Sigmoid colon (tissue), 7 donors: ENCODE data around the gene NNT. TPM values are rescaled to one million over a fixed set of nuclear protein-coding genes. Genes with fewer than 3 reads are reported as not detected.

Experiments
- DNase-seq: peaks from one replicate; pipeline ENCODE4 v3.0.0-alpha.2; 2019
- H3K27ac ChIP-seq, 4 donors: fragments of 200-600 bp; sonication (generic); one replicate each; pipeline ENCODE4 v1.5.1; 2016 to 2019; ENCODE audit warnings: mild to moderate bottlenecking in 1 of 4
- H3K27me3 ChIP-seq, 3 donors: fragments of 200-600 bp; sonication (generic); one replicate each; pipeline ENCODE4 v1.5.1; 2019; ENCODE audit warnings: mild to moderate bottlenecking in 1 of 3
- H3K36me3 ChIP-seq, 4 donors: fragments of 200-600 bp; sonication (generic); one replicate each; pipeline ENCODE4 v1.5.1; 2016 to 2019
- H3K4me1 ChIP-seq, 4 donors: fragments of 200-600 bp; sonication (generic); one replicate each; pipeline ENCODE4 v1.5.1; 2017 to 2019
- H3K4me3 ChIP-seq, 4 donors: fragments of 200-600 bp; sonication (generic); one replicate each; pipeline ENCODE4 v1.5.1; 2017 to 2019; ENCODE audit warnings: mild to moderate bottlenecking in 2 of 4, moderate library complexity in 1 of 4
- H3K9me3 ChIP-seq, 4 donors: fragments of 200-600 bp in 3 of 4; sonication (generic) in 3 of 4; one replicate each; pipeline versions ENCODE4 v1.5.1 to v1.6.1; 2013 to 2019
- EP300 ChIP-seq, 4 donors: sonication (generic); formaldehyde crosslinking; IDR thresholded peaks; one replicate each; pipeline ENCODE4 v1.6.1; 2017; ENCODE audit warnings: antibody characterized with exemption in 4 of 4
- POLR2A ChIP-seq, 2 donors: fragments of 450-650 bp; IDR thresholded peaks; one replicate each; pipeline ENCODE4 v1.6.1; 2016; ENCODE audit warnings: antibody characterized with exemption in 2 of 2, mild to moderate bottlenecking in 2 of 2, moderate library complexity in 2 of 2
- POLR2AphosphoS5 ChIP-seq, 4 donors: sonication (generic); formaldehyde crosslinking; IDR thresholded peaks; one replicate each; pipeline ENCODE4 v1.6.1; 2017; ENCODE audit warnings: antibody characterized with exemption in 4 of 4
- WGBS, 2 donors: extraction: QIAGEN DNeasy Blood & Tissue Kit; methylation state at CpG; one replicate each; pipeline ENCODE4 v1.1.7; 2013; 5-methylcytosine and 5-hydroxymethylcytosine counted together
- intact Hi-C: fragments of 100-400 bp; cut with DNase I; formaldehyde crosslinking; loops from one replicate; pipeline ENCODE4 v1.15.1; 2023
- polyA plus RNA-seq, 3 donors: library from polyadenylated mRNA; stranded (reverse); fragments of 200-250 nt; gene quantifications; one replicate each; pipeline ENCODE4 v1.2.3, GENCODE V29; 2013
- total RNA-seq, 4 donors: library from RNA; depleted of rRNA; stranded (reverse); fragments of >200 nt; gene quantifications; one replicate each; pipeline ENCODE4 v1.1.0, GENCODE V29; 2016
- TF ChIP-seq, protein P1 (sequence below), 4 experiments: fragments of 450-650 bp in 3 of 4; fragments of 200-600 bp in 1 of 4; IDR thresholded peaks; one replicate each; pipeline ENCODE4 v1.5.1; 2016 to 2019; ENCODE audit warnings: antibody characterized with exemption in 4 of 4, mild to moderate bottlenecking in 3 of 4, moderate library complexity in 2 of 4
- donor health status: healthy with polysubstance abuse.
- donor health status: Bipolar disorder and iron deficiency.
- donor health status: healthy.

NNT gene
- total and polyA plus RNA-seq, 7 donors = 15.7 to 80.3 (median 48.5) TPM

DNA sequence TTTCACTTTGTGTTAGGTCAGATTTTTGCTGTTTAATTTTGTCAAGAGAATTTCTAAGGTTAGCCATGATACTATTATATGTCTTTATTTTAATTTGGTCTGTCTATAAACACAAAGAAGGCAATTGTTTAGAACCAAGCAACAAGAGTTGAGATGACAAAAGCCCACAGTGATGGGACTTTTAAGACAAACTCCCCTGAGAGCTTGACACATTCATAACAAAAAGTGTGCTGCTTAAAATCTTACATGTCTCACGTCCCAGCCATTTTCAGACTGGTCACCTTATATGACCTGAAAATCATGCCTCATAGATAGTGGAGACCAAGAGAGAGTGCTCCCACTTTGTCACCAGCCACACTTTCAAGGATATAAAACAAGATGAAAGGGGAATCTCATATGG, 21.6 kb upstream of the NNT start:
- H3K4me1 ChIP-seq = no peaks in the 10 kb centered on the region

DNA sequence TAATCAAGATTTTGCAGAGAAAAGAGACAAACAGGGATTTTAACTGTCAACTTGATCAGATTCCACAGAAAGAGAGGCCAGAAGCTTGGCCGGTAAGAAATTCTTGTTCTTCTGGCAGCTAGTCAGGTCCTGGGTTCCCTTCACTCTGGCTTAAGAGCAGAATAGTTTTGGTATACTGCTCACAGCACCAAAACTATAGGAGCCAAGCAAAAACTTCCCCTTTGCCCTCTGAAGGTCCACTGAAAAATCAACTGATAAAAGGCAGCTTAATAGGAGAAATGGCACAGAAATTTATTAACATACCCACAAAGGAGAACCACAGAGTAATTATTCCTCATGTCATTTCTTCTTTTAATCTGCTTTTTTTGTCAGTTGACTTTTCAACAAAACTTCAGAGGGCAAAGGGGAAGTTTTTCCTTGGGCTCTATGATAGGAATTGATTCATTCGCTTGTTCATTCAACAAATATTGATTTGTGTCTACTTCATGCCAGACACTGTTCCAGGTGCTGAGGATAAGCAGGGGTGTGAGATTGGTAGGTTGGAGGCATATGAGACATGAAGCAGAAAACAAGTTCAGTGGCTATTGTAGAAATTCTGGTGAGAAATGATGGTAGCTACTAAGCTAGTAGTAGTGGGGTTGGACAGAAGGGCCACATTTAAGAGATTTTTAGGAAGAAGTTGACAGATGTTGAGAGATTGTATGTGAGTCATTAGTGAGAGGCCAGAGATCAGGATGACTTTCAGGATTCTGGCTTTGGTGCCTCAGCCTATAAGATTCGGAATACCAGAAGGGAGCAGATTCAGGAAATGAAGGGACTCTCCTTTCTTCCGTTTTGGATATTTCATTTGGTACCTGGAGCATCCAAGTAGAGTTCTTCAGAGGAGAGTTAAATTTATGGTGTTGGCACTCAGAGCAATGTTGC, 20.6 kb upstream of the NNT start:
- Histone ChIP-seq H3K9me3 (no peaks in the 10 kb centered on the region), H3K27me3 (no peaks in the 10 kb centered on the region), H3K36me3 (no peaks in the 10 kb centered on the region), H3K4me3 (no peak overlapping the region), H3K4me1 (no peaks in the 10 kb centered on the region), H3K27ac (no peak overlapping the region)
- TF ChIP-seq EP300 (IDR thresholded peaks at IDR 0.05) = no peak
- TF ChIP-seq, protein P1, sequence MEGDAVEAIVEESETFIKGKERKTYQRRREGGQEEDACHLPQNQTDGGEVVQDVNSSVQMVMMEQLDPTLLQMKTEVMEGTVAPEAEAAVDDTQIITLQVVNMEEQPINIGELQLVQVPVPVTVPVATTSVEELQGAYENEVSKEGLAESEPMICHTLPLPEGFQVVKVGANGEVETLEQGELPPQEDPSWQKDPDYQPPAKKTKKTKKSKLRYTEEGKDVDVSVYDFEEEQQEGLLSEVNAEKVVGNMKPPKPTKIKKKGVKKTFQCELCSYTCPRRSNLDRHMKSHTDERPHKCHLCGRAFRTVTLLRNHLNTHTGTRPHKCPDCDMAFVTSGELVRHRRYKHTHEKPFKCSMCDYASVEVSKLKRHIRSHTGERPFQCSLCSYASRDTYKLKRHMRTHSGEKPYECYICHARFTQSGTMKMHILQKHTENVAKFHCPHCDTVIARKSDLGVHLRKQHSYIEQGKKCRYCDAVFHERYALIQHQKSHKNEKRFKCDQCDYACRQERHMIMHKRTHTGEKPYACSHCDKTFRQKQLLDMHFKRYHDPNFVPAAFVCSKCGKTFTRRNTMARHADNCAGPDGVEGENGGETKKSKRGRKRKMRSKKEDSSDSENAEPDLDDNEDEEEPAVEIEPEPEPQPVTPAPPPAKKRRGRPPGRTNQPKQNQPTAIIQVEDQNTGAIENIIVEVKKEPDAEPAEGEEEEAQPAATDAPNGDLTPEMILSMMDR (IDR thresholded peaks at IDR 0.05) = no peak
- no peak for TF ChIP-seq POLR2A (IDR thresholded peaks at IDR 0.05)
- TF ChIP-seq POLR2AphosphoS5 (IDR thresholded peaks at IDR 0.05) = no peak
- no peak for DNase-seq
- intact Hi-C loops = no loop called here
- 91 to 95% methylated on average over 4 of the region's 4 CpGs for WGBS, 2 donors

More for the DNA sequence above, 21.6 kb upstream of the NNT start:
- no peaks in the 10 kb centered on the region for H3K36me3 ChIP-seq
- no peak overlapping the region for H3K4me3 ChIP-seq
- no peak overlapping the region for H3K27ac ChIP-seq
- H3K9me3 ChIP-seq = no peaks in the 10 kb centered on the region
- H3K27me3 ChIP-seq = no peaks in the 10 kb centered on the region
- intact Hi-C loops = no loop called here
- DNase-seq = no peak
- TF ChIP-seq, protein P1 (IDR thresholded peaks at IDR 0.05) = no peak
- TF ChIP-seq POLR2A (IDR thresholded peaks at IDR 0.05) (no peak), POLR2AphosphoS5 (IDR thresholded peaks at IDR 0.05) (no peak)
- 77 to 92% methylated on average over 1 of the region's 1 CpG for WGBS, 2 donors

DNA sequence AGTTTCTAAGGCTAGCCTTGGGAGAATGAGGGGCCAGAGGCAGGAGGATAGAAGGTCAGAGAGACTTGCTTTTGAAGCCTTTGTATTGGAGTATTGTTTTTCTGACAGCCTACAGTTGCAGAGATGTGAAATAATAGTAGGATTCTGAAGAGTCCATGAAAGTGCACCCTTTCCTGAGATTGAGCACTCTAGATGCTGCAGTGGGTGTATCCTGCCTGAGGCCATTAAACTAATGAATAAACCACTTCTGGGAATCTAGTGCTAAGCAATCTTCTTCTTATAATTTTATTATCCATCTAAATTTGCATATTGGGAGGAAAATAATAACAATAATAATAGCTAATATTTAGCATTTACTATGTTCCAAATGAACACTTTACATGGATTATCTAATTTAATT, 19.3 kb upstream of the NNT start:
- H3K36me3 ChIP-seq = no peaks in the 10 kb centered on the region
- no peaks in the 10 kb centered on the region for H3K4me1 ChIP-seq
- no peak overlapping the region for H3K4me3 ChIP-seq
- no peak for DNase-seq
- TF ChIP-seq POLR2A (IDR thresholded peaks at IDR 0.05) = no peak
- TF ChIP-seq, protein P1 (IDR thresholded peaks at IDR 0.05) = no peak
- TF ChIP-seq EP300 (IDR thresholded peaks at IDR 0.05) = no peak
- no peak for TF ChIP-seq POLR2AphosphoS5 (IDR thresholded peaks at IDR 0.05)
- H3K27ac ChIP-seq = no peak overlapping the region
- no peaks in the 10 kb centered on the region for H3K27me3 ChIP-seq
- intact Hi-C loops = no loop called here
- no peaks in the 10 kb centered on the region for H3K9me3 ChIP-seq

DNA sequence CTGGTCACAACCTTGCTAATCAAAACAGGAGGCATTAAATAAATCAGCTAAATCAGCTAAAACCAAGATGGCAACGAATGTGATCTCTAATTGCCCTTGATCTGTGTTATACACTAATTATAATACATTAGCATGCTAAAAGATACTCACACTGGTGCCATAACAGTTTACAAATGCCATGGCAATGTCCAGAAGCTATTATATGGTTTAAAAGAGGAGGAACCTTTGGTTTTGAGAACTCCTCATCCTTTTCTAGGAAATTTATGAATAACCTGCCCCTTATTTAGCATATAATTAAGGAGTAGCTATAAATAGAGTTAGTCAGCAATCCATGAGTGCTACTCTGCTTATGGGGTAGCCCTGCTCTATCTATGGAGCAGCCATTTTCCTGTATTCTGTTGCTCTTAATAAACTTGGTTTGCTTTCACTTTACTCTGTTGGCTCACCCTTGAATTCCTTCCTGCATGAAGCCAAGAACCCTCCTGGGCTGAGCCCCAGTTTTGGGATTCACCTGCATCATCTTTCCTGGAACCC, 18.7 kb upstream of the NNT start:
- no peak overlapping the region for H3K4me3 ChIP-seq
- DNase-seq = no peak
- intact Hi-C loops = no loop called here
- H3K27ac ChIP-seq = no peak overlapping the region
- WGBS, 2 donors = 91 to 97% methylated on average over 1 of the region's 1 CpG
- H3K4me1 ChIP-seq = no peaks in the 10 kb centered on the region
- H3K9me3 ChIP-seq = no peaks in the 10 kb centered on the region
- no peaks in the 10 kb centered on the region for H3K27me3 ChIP-seq
- no peaks in the 10 kb centered on the region for H3K36me3 ChIP-seq
- TF ChIP-seq EP300 (IDR thresholded peaks at IDR 0.05) (no peak), POLR2A (IDR thresholded peaks at IDR 0.05) (no peak), POLR2AphosphoS5 (IDR thresholded peaks at IDR 0.05) (no peak)
- TF ChIP-seq, protein P1 (IDR thresholded peaks at IDR 0.05) = no peak
